GM11168 (cell line): ENCODE results near the gene NHSL1.

ENCODE experiments used
- in situ Hi-C: fragments of 300-500 bp; cut with MboI; formaldehyde crosslinking; loops from one replicate; pipeline ENCODE4 v1.12.0; 2022; ENCODE audit warnings: low sequenced_read_pairs; ENCODE audit not compliant: unreplicated experiment

NHSL1 gene, protein sequence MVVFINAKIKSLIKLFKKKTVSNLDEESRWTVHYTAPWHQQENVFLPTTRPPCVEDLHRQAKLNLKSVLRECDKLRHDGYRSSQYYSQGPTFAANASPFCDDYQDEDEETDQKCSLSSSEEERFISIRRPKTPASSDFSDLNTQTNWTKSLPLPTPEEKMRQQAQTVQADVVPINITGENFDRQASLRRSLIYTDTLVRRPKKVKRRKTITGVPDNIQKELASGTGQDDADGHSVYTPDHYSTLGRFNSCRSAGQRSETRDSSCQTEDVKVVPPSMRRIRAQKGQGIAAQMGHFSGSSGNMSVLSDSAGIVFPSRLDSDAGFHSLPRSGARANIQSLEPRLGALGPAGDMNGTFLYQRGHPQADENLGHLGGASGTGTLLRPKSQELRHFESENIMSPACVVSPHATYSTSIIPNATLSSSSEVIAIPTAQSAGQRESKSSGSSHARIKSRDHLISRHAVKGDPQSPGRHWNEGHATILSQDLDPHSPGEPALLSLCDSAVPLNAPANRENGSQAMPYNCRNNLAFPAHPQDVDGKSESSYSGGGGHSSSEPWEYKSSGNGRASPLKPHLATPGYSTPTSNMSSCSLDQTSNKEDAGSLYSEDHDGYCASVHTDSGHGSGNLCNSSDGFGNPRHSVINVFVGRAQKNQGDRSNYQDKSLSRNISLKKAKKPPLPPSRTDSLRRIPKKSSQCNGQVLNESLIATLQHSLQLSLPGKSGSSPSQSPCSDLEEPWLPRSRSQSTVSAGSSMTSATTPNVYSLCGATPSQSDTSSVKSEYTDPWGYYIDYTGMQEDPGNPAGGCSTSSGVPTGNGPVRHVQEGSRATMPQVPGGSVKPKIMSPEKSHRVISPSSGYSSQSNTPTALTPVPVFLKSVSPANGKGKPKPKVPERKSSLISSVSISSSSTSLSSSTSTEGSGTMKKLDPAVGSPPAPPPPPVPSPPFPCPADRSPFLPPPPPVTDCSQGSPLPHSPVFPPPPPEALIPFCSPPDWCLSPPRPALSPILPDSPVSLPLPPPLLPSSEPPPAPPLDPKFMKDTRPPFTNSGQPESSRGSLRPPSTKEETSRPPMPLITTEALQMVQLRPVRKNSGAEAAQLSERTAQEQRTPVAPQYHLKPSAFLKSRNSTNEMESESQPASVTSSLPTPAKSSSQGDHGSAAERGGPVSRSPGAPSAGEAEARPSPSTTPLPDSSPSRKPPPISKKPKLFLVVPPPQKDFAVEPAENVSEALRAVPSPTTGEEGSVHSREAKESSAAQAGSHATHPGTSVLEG (N-terminal part only)

DNA sequence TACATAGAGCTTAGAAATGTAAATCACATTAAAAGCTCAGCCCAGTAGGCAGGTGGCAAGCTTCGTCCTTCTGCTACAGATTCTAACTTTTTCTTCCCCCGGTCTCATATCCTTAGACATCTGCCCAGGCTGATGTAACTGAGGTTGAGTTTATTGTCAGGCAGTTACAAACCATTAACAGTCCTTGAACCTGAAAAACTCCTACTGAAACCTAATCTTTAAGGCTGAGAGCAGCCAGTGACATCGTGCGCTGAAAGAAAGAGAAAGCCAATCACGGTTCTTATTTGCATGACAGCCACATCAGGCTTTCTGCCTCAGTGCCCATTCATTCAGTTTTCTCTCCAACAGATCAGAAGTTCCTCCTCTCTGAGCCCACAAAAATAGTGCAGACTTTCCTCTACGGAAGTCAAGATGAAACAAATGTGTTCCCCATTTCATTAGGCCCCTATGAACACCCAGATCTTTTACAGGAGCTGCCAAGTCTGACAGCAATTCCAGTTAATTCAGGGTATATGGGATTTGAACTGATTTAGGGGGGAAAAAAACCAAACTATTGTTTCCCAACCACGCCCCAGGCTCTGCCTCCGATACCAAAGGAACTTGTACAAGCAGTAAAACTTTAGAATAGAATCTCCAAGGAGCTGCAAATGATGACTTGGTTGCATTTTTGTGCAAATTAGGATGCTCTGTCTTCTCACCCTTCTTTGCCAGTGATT lies at the start of gene NHSL1:
Gene NHSL1, minus strand, starts transcription at position 192 of the 716 bp plus-strand sequence. CDS start 204 bp downstream, outside the sequence.
- in situ Hi-C loops = no loop called here

DNA sequence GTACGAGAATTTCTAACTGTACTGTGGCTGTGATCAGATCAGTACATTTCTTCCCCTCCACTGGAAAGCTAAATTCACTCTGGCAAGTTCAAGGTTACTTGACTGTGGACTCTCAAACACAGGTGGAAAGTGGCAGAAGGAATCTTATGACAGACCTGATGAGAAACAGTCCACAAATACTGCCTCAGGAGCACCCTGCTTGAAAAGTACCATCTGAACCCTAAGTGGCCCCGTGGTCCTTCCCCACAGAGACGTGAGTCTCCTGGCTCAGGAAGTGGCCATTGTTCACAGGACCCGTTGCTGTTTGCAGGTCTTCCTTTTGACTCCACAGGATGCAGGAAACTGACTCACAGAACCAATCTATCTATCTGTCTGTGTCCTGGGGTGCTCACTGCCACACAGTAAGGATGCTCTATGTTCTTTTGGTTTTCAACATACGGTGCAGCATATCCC lies 47.5 kb upstream of the NHSL1 start:
- in situ Hi-C loops = no loop called here

DNA sequence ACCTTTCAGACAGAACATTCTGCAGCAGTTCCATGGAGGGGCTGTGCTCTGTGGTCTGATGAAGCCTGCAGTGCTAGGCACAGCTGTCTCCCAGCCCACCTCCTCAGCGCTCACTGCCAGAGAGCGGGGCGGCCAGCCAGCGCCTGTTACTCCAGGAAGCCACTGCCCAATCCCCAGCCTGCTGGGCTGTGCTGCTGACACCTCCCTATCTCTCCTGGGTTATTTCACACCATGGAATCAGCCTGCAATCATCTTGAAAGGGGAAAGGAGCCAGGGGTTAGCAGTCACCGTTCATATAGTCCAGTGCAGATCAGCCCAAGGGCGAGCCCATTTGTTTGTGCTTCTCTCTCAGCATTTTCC lies 46.3 kb upstream of the NHSL1 start:
- in situ Hi-C loops = no loop called here

DNA sequence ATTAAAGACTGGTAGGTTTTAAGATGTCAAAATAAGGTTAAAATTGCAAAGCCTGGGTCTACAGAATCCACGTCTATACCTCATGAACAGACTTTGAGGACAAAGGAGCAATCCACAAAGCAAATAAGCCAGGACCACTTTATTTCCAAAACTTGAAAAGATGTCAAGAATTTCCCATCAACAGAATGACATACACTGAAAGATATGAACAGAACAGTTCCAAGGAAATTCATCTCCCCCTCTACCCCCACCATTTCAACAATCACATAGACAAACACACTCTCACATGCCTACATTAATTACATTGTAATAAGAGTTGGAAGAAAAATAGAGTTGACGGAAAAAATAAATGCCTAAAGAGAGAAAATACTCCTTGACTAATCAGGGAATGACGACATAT lies 45.2 kb upstream of the NHSL1 start:
- in situ Hi-C loops = no loop called here

DNA sequence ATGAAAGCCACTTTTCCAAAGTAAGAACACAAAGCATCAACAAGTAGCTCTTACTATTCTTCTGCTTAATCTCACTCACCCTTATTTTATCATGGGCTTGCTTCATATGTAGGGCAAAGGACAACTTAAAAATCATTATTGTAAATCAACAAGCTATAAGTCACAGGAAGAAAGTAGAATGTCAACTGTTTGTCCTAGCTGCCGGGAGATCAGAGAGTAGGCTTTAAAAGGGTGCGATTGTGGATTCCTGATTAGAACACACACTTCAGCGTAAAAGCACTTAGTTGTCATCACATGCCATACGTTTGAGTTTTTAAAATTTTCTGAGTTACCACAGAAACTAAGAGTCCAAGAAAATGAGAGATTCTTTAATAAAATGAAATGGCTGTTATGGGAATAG lies 44.4 kb upstream of the NHSL1 start:
- in situ Hi-C loops = no loop called here

DNA sequence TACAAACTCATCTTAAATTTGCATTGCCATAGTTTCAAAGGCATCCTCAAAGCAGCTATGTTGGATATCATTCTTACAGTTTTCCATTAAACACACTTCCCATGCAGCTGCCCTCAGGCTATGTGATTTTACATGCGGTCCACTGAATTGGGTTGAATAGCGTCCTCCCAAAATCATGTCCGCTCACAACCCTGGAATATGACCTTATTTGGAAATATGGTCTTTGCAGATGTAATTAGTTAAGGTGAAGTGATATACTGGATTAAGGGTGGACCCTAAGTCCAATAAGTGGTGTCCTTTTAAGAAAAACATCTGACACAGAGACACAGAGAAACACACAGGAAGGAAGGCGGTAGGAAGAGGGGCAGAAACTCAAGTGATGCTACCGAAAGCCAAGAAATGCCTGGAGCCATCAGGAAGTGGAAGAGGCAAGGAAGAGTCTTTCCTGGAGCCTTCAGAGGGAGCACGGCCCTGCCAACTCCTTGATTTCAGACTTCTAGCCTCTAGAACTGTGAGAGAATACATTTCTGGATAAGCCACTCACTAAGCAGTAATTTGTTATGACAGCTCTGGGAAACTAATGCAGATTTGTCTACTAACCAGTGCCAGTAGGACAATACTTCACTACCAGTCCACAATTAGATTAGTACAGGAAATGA lies 42.7 kb upstream of the NHSL1 start:
- in situ Hi-C loops = no loop called here

DNA sequence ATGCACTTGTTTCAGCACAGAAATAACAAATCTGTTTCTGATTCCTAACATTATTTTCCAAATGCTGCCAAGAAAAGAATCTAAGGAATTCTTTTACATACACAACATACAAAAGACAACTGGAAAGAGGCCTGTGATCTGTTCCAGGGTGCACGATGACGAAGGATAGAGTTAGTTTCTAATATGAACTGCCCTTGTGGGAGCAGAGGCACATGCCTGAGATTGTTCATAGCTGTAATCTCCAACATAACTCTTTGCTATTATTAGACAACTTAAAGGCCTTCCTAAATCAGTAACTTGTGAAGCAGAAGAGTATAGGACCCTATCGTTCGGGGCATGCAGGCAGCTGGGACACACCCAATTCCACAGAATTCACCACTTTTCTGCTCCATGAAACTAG lies 41.2 kb upstream of the NHSL1 start:
- in situ Hi-C loops = no loop called here

DNA sequence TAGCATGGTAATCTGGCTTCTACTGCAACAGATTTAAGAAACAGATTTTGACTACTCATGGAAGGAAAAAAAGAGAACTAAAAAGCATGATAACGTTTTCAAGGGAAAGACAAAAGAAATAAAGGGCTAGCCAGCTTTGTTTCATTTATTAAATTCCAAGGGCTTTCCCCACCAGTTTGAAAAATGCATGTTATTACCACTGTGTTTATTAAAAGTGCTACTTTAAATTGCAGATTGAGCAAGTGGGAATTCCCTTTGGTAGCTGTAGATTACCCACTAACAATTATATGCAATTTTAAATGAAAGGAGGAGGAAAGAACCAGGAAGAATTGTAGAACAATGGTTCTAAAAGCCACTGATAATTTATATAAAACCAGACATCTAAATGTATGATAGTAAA lies 40.6 kb upstream of the NHSL1 start:
- in situ Hi-C loops = no loop called here

DNA sequence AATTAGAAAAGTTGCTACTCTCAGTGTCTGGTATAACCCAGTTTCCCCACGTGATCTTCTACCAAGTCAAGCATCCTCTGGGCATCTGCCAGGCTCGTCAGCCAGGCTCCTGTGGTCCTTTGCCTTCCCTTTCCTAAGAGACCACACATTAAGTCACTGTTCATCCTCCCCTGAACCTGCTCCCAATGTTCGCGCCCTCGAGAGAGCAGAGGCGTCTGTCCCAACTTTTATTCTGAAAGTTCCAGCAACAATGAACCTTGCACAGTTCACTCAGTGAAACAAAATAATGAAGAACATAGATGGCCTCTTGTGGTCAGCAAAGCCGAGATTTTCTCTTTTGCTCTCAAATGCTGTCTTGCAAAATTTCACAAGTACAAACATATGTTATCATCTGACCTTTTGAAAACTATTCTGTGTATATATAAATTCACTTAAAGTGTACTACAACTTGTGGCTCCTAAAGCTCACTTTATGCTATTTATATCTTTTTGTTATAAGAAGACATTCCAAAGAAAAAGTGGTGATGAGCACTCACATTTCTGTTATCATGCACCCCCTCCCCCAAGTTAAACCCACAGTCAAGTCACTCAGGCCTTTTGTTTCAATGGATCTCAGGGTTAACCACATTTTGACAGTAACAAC lies 39.2 kb upstream of the NHSL1 start:
- in situ Hi-C loops = no loop called here

DNA sequence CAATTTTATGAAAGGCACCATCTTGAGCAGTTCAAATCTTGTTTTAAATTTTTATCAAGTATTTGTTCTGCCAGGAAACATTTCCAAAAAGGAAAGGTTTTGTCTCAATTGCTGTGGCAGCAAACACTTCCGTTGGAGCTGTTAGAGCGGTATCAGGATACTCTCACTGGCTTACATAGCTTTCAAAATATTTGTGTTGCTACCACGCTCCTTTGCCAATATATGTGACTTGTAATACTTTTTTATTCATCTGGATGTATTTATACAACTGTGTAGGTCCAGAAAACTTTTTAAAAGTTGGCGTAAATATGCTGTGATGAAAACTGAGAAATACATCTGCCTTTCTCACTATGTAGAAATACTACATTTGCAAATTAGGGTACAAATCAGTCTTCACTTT lies 37.8 kb upstream of the NHSL1 start:
- in situ Hi-C loops = no loop called here

DNA sequence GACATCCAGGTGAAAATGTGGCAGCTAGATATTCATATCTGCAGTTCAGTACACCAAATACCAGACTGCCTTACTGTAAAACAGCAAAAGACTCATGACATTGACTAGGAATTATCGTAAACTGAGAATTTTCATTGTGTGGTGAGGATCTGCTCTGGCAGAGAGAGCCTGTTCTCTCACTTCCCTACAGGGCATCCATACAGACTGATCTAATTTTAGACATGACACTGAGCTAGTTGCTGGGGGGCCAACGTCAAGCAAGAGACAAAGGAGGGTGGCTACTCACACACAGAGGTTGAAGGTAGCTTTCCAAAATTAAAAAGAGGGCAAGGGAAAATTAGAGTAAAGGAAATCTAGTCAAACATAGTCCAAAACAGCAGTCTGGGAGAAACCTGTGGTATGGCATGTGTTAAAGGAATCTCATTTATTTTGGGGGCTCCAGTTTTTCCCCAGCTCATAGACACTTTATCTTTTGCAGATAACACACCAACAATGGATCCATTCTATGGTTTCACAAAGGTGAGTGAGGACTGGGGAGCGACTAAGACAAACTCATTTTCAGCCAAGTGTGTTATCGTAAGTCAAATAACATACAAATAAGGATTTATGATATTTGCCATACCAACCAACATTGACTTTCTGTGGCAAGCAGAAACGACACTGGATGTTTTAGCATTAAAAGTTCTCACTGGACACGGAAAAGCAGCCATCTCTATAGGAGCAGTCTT lies 36.6 kb upstream of the NHSL1 start:
- in situ Hi-C loops = no loop called here

DNA sequence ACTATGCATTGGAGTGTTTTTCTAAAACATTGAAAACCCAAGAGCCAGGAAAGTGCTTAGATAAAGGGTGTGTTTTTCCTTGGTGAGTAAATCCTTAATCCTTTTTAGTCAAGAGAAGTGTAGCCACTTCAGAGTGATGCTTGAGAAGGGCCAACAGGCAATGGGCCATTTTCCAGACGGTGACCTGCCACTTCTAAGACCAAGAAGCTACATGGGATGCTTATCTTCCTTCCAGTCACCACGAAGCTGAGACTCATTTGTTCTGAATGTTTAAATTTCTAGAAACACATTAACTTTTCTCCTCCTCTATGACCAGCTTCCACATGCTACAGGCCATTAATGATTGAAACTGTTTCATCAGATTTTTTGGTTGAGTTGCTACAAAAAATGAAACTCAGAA lies 34.4 kb upstream of the NHSL1 start:
- in situ Hi-C loops = no loop called here

DNA sequence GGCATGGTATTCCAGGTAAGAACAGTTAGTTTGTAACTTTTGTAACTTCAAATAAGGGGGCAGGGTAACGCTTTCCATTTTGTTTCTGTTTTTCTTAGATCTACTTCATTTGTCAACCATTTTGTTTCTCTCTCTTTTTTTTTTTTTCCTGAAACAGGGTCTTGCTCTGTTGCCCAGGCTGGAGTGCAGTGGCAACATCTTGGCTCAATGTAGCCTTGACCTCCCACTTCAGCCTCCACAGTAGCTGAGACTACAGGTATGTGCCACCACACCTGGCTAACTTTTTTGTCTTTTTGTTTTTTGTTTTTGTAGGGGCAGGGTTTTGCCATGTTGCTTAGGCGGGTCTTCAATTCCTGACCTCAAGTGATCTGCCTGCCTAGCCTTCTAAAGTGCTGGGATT lies 32.1 kb upstream of the NHSL1 start:
- in situ Hi-C loops = no loop called here

DNA sequence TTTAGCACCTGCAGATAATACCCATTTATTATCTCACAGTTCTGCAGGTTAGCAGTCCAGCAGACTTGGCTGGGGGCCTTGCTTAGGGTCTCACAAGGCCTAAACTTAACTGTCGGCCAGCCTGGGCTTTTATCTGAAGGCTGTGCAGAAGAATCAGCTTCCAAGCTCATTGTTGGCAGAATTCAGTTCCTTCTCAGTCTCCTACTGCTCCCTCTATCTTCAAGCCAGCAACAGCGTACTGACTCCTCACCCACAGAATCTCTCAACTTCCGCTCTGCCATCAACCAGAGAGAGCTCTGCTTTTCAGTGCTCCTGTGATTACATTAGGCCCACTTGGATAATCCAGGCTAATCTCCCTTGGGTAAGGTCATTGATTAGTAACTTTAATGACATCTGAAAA lies 30.2 kb upstream of the NHSL1 start:
- in situ Hi-C loops = no loop called here

DNA sequence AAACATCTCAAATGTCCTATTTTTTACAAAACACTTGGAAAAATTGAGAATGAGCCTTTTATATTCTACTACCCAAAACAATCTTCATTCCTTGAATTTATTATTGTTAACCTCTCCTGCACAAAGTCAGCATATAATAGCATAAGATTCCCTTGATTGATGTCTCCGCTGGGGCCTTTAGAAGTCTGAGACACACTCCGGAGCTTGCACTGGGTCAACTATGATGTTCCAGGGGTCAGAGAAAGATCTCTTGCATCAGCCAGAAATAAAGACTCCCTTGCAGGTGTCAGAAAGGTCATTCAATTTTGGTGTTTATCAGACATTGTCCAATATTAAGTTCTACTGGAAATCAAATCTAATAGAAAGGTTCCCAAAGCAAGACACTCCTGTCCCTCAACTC lies 29.7 kb upstream of the NHSL1 start:
- in situ Hi-C loops = no loop called here

DNA sequence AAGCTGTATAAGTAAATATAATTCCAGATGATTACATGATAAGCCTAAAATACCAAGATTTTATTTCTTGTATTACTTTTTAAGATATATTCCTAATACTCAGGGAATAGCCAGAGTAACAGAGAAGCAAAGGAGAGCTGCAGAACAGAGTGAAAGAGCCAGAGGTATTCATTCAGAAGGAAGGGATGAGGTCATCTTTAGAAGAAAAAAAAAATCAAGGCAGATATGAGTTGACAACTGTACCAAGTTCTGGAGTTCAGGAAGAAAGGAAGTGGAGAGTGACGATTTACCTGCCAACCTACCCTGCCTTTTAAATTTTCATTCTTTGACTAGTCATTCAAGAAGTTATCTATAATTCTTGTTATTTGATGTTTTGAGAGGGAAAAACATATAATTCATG lies 28.8 kb upstream of the NHSL1 start:
- in situ Hi-C loops = no loop called here

DNA sequence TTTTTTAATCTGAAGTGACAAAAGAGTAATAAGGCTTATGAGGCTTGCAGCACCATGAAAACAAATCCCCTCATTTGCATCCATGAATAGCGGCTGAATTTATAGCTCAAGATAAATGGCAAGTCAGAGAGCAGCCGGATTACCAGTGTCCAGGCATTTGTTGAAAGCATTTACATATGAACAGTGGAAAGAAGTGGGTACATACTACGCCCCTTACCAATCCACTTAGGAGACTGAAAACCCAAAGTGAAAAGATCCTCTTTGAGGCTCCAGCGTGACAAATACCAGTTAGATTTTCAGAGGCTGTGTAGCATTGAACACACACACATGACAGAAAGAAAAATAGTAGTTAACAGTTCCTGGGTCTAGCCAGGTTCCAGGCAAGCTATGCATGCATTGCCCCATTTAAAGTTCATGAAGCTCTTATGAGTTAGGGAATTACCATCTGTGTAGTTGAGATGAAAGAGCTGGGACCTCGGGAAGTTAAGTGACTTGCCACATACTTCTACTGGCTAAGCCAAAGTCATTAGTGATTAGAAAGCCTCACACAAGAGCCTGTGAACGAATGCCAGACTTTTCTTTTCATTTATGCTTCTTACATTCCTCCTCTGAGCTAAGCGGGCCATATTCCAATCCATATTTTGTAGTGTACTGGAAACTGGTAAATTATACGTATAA lies 28.3 kb upstream of the NHSL1 start:
- in situ Hi-C loops = no loop called here

DNA sequence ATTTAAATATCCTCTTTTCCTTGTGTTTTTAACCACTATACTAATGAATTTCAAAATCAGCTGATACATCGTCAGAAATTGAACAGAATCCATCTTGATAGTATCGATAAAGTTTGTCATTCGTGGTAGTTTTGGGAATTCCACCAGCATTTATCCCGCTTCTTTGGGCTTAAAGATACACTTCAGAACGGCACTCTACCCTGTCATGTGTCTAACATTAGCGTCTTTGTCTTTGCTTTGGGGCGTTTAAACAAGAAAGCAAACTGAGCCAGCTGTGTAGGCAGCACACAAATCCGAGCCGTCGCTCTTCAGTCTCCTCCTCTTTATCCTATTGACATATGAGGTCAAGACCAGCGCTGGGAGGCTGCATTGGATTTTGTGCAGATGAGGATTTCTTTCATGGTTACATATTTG lies 27.5 kb upstream of the NHSL1 start:
- in situ Hi-C loops = no loop called here
